ENCODE measurements around the gene SEMA3G.

Gene SEMA3G

DNA sequence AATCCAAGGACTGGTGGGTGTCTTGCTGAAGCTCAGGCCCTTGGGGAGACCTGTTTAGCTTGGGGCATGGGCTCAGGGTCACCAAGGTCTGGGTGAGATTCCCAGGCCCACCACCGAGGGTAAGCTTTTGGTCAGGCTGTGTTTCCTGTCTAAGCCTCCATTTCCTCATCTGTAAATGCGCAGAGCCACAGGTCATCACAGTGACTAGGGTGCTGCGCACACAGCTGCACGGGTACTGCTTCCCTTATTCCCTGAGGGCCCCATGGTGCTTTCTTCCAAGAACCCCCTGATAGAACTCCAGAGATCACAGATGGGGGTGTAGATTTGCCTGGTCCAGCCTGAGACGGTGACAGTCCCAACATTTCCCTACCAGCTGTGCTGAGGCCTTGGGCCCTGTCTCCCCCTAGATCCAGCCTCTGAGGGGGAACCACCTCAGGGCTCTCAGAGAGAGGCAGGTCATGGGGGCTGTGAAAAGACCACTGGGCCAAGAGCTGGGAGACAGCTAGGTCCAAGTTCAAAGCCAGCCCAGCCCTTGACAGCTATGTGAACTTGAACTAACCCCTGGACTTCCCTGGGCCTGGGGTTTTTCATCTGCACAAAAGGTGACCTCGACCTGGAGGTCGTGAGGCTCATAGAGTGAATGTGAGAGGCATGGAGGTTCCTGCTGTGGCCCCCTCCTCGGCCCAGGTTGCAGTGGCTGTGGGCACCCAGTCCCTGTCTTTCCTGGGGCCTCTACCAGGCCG lies 60.7 kb downstream of the SEMA3G start:
- TF ChIP-seq, protein P1, sequence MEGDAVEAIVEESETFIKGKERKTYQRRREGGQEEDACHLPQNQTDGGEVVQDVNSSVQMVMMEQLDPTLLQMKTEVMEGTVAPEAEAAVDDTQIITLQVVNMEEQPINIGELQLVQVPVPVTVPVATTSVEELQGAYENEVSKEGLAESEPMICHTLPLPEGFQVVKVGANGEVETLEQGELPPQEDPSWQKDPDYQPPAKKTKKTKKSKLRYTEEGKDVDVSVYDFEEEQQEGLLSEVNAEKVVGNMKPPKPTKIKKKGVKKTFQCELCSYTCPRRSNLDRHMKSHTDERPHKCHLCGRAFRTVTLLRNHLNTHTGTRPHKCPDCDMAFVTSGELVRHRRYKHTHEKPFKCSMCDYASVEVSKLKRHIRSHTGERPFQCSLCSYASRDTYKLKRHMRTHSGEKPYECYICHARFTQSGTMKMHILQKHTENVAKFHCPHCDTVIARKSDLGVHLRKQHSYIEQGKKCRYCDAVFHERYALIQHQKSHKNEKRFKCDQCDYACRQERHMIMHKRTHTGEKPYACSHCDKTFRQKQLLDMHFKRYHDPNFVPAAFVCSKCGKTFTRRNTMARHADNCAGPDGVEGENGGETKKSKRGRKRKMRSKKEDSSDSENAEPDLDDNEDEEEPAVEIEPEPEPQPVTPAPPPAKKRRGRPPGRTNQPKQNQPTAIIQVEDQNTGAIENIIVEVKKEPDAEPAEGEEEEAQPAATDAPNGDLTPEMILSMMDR (IDR thresholded peaks at IDR 0.05): no peak
- H3K9me3 Mint-ChIP-seq: no peaks in the 10 kb centered on the region
- H3K4me3 Mint-ChIP-seq: no peak overlapping the region

DNA sequence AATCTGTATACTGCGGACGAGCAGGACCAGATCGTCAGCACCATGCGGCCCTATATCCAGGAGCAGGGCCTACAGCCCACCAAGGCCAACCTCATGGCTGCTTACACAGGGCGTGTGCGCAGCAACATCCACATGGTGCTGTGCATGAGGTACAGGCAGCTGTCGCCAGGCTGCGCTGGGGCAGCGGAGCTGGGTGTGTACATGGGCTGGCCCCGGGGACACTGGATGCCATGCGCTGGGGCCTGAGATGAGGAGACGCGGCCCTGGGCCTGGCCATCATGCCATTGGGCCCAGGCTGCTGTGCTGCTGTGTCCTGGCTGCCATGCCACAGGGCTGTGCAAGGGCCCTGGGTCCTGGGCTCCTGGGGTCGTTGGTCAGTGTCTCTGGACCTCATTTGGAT lies 61.5 kb downstream of the SEMA3G start:
- no peak overlapping the region for H3K27ac Mint-ChIP-seq
- DNase-seq: no peak
- no peaks in the 10 kb centered on the region for H3K36me3 Mint-ChIP-seq (ENCODE audit: low read depth)
- H3K4me3 Mint-ChIP-seq: no peak overlapping the region
- H3K27me3 Mint-ChIP-seq (ENCODE audit: low read depth, poor library complexity): peaks cover 3% of the 10 kb centered on the region
- peaks cover 31% of the 10 kb centered on the region for H3K4me1 Mint-ChIP-seq
- no peaks in the 10 kb centered on the region for H3K9me3 Mint-ChIP-seq
- TF ChIP-seq, protein P1 (IDR thresholded peaks at IDR 0.05): no peak

More for the DNA sequence above, 60.7 kb downstream of the SEMA3G start:
- no peak for DNase-seq
- H3K36me3 Mint-ChIP-seq (ENCODE audit: low read depth): no peaks in the 10 kb centered on the region
- peaks cover 26% of the 10 kb centered on the region for H3K4me1 Mint-ChIP-seq
- no peak overlapping the region for H3K27ac Mint-ChIP-seq
- H3K27me3 Mint-ChIP-seq (ENCODE audit: low read depth, poor library complexity): peaks cover 3% of the 10 kb centered on the region
